ENCODE measurements around the gene CLDN4.

GRCh38 chr7:73847941-73848723 is 17.3 kb downstream of the CLDN4 start:
- TF ChIP-seq, protein P1, sequence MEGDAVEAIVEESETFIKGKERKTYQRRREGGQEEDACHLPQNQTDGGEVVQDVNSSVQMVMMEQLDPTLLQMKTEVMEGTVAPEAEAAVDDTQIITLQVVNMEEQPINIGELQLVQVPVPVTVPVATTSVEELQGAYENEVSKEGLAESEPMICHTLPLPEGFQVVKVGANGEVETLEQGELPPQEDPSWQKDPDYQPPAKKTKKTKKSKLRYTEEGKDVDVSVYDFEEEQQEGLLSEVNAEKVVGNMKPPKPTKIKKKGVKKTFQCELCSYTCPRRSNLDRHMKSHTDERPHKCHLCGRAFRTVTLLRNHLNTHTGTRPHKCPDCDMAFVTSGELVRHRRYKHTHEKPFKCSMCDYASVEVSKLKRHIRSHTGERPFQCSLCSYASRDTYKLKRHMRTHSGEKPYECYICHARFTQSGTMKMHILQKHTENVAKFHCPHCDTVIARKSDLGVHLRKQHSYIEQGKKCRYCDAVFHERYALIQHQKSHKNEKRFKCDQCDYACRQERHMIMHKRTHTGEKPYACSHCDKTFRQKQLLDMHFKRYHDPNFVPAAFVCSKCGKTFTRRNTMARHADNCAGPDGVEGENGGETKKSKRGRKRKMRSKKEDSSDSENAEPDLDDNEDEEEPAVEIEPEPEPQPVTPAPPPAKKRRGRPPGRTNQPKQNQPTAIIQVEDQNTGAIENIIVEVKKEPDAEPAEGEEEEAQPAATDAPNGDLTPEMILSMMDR (tag by site-specific recombination; IDR thresholded peaks at IDR 0.05), result no peak
- TF ChIP-seq ZNF274 (IDR thresholded peaks at IDR 0.05; ENCODE audit: low read length), result no peak
- TF ChIP-seq ZNF274 (tag by site-specific recombination; IDR thresholded peaks at IDR 0.05; ENCODE audit: borderline replicate concordance), result no peak
- no peak for TF ChIP-seq ZFP41 (tag by site-specific recombination; IDR thresholded peaks at IDR 0.05; ENCODE audit: borderline replicate concordance)
- no peak for TF ChIP-seq ZNF138 (tag by site-specific recombination; IDR thresholded peaks at IDR 0.05; ENCODE audit: borderline replicate concordance)
